GM21825 (cell line): ENCODE results near the gene OR5AS1.
"Not testable (repeated sequence)": the region's sequence is repeated elsewhere in the genome, so short reads cannot be mapped to it uniquely, and the experiment has no call there.

Source experiments
- ATAC-seq: cut with Tn5 transposase; IDR thresholded peaks from one replicate; pipeline ENCODE4 v1.9.1; 2021; ENCODE audit warnings: mild to moderate bottlenecking, moderate library complexity; ENCODE audit not compliant: unreplicated experiment

Gene OR5AS1

GRCh38 chr11:56027354-56027753, at the start of gene OR5AS1:
Gene OR5AS1, plus strand, starts transcription at chr11:56027654. Its CDS starts 2,765 bp downstream, at chr11:56030419.
- no peak for ATAC-seq

GRCh38 chr11:55994525-55994924, 32.9 kb upstream of the OR5AS1 start, which contains the start of gene OR5F1:
Gene OR5F1, minus strand, starts transcription at chr11:55994625. Its CDS starts 0 bp downstream, at chr11:55994625.
- no peak for ATAC-seq

DNA sequence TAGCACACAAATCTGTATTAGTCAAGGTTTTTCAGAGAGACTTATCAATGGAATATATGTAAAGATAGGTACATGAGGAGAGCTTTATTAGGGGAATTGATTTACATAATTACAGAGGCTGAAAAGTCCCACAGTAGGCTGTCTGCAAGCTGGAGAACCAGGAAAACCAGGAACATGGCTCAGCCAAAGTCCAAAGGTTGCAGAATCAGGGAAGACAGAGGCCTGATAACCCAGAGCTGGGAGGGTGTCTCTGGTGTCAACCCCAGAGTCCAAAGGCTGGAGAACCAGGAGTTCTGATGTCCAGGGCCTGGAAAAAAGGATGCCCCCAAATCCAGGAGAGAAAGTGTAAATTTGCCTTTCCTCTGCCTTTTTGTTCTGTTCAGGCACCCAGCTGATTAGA, 16.7 kb upstream of the OR5AS1 start:
- no peak for ATAC-seq

GRCh38 chr11:56013805-56014204, 13.6 kb upstream of the OR5AS1 start:
- no peak for ATAC-seq

- no peak for ATAC-seq
Observed at GRCh38 chr11:56045538-56045937, 18.1 kb downstream of the OR5AS1 start.

DNA sequence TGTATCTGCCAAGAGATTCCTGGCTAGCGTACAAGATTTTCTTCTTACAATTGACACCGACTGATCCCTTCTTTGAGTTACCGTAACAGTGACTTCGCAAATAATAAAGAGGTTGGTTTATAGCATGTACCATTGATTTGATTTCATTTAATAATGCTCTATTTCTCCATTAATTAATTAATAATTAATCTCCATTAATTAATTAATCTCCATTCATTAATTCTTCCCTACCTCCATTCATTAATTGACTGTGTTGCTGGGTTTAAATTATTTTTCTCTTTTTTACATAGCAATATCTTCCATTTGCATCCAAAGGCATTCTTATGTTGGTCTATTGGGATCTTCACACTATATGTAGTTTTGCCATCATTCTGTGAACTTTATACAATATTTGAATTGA, 21.0 kb downstream of the OR5AS1 start:
- no peak for ATAC-seq

- ATAC-seq, result no peak
Observed at GRCh38 chr11:56049487-56049886, 22.0 kb downstream of the OR5AS1 start.

- ATAC-seq, result not testable (repeated sequence)
Observed at GRCh38 chr11:56056366-56056765, 28.9 kb downstream of the OR5AS1 start.

DNA sequence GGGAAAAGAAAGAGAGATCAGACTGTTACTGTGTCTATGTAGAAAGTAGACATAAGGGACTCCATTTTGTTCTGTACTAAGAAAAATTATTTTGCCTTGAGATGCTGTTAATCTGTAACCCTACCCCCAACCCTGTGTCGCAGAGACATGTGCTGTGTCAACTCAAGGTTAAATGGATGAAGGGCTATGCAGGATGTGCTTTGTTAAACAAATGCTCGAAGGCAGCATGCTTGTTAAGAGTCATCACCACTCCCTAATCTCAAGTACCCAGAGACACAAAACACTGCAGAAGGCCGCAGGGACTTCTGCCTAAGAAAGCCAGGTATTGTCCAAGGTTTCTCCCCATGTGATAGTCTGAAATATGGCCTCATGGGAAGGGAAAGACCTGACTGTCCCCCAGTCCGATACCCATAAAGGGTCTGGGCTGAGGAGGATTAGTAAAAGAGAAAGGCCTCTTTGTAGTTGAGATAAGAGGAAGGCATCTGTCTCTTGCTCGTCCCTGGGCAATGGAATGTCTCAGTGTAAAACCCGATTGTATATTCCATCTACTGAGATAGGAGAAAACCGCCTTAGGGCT, 30.3 kb downstream of the OR5AS1 start:
- not testable (repeated sequence) for ATAC-seq

- not testable (repeated sequence) for ATAC-seq
Observed at GRCh38 chr11:56058260-56058780, 30.9 kb downstream of the OR5AS1 start.

DNA sequence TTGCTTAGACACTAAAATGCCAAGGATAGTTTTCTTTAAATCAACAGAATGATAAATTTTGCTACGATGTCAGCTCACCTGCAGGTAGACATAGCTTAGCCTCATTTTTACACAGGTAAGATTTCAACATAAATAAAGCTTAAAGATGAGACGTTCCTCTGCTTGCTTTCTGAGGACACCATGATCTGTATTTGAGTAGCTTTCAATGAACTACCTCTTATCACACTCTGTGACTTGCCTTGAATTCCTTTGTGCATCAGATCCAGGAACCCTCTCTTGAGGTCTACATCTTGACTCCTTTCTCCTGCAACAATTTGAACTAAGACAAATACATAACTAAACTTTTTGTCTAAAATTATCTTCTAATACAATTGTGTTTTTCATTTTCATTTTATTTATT, 39.5 kb downstream of the OR5AS1 start:
- ATAC-seq, result no peak
